ENCODE data around the gene ULBP3.
A peak's percentile ranks its signal among the peaks of the same experiment; 100 is the strongest.
"Not testable (repeated sequence)": the region's sequence is repeated elsewhere in the genome, so short reads cannot be mapped to it uniquely, and the experiment has no call there.

Gene ULBP3

DNA sequence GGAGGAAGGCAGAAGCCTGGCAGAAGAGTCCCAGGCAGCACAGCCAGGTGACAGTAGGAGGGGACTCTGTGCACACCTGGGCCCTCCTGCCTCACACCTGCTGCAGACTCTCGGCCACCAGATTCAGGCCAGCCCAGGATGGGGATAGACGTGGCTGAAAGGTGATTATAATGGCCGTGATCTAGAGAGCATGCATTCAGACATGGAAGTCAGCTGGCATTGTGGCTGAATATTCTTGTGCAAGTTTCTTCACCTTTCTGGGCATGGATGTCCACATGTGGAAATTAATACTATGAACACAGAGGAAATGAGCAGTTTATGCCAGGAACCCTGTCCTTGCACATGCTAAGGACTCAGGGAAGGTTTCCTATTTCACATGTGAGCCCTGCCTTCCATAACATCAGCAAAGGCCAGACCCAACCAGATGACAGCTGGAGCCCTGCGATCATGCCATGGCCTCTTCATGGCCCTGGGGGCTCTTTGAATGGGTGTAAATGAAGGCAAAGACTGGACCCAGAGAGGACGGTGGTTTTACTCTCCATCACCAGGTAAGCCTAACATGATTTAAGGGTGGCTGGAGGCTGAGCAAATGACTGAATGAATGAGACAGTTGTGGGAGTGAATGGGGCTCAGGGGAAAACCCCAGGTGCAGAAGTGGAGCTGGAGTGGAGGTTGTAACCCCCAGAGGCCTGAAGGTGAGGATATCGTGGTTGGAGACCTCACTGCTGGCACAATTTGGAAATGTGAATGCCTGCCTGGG is 40.9 kb downstream of the ULBP3 start:
- no peak for TF ChIP-seq CTCF (IDR thresholded peaks at IDR 0.05; ENCODE audit: control insufficient read depth, extremely low read depth, insufficient read depth)
- DNase-seq (ENCODE audit: low read depth), result no peak
- H3K4me3 ChIP-seq (ENCODE audit: low read depth, low read length), result no peak overlapping the region

- TF ChIP-seq CTCF (IDR thresholded peaks at IDR 0.05; ENCODE audit: control insufficient read depth, extremely low read depth, insufficient read depth), result no peak
- DNase-seq (ENCODE audit: low read depth), result no peak
Measured at GRCh38 chr6:150026976-150027805, 41.7 kb downstream of the ULBP3 start.

DNA sequence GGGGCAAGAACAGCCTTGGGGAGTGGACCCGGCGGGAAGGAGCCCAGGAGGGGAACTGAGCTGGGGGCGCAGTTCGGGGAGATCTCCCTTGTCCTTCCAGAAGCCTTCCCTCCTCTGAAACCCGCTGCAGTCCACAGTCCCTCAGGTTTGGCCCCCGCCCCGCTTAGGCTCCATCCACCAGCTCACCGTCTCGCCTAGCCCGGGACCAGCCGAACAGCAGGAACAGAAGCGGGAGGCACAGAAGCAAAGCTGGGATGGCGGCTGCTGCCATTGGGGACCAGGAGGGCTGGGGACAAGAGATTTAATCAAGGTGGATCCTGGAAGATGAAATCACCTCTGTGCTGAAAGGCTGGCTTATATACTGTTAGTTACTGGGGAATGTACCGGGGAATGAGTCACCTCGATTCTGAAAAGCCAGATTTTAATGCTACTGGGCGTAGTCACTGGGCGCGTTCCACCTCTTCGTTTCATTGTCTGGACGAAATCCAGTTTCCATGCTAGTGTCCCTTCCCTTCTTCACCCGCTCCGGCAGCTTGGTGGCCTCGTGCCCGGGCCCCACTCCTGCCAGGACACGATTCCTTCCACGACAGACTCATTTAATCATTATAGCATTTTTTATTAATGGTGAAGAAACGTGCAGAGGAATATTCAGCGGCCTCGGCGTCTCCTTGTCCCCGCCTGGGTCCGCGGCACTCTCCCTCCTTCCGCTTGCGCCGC is 43.6 kb downstream of the ULBP3 start, which contains the start of gene RAET1L:
TSS of gene RAET1L (minus strand) at position 332 of the 717 bp plus-strand sequence. CDS start at position 271, 61 bp downstream.
- DNase-seq (ENCODE audit: low read depth), result peak; percentile 63
- peak within 1 kb of the TSS; percentile 4 for H3K4me3 ChIP-seq (ENCODE audit: low read depth, low read length)
- TF ChIP-seq CTCF (IDR thresholded peaks at IDR 0.05; ENCODE audit: control insufficient read depth, extremely low read depth, insufficient read depth), result no peak

More at GRCh38 chr6:150026976-150027805, 41.7 kb downstream of the ULBP3 start:
- H3K4me3 ChIP-seq (ENCODE audit: low read depth, low read length), result no peak overlapping the region

DNA sequence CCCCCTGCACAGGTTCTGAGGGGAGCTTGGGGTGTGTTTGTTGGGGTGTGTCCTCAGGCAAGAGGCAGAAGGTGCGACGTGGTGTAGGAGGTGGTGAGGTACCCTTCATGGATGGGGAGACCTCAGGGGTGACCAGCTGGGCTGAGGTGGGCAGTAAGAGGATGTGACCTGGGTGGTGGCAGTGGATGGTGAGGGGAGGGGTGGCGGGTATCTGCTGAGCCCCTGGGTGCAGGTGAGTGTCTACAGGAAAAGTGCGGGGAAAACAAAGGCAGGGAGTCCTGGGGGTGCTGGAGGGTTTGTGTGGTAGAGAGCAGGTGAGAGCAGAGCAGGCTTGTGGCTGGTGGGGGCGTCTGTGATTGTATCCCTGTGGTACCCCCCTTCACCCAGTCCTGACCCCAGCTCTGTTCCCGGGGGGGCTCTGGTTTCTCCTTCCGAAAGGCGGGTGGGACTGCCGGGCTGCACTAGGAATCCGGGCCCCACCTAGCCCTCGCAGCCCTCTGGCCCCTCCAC is 44.2 kb downstream of the ULBP3 start:
- no peak overlapping the region for H3K4me3 ChIP-seq (ENCODE audit: low read depth, low read length)
- no peak for DNase-seq (ENCODE audit: low read depth)
- no peak for TF ChIP-seq CTCF (IDR thresholded peaks at IDR 0.05; ENCODE audit: control insufficient read depth, extremely low read depth, insufficient read depth)

GRCh38 chr6:150024021-150024420 is 44.9 kb downstream of the ULBP3 start:
- not testable (repeated sequence) for H3K4me3 ChIP-seq (ENCODE audit: low read depth, low read length); DNase-seq (ENCODE audit: low read depth)

GRCh38 chr6:150021870-150022269 is 47.1 kb downstream of the ULBP3 start:
- not testable (repeated sequence) for DNase-seq (ENCODE audit: low read depth); H3K4me3 ChIP-seq (ENCODE audit: low read depth, low read length)

GRCh38 chr6:150018846-150019580 is 49.9 kb downstream of the ULBP3 start:
- no peak for DNase-seq (ENCODE audit: low read depth)
- TF ChIP-seq CTCF (IDR thresholded peaks at IDR 0.05; ENCODE audit: control insufficient read depth, extremely low read depth, insufficient read depth), result no peak
- no peak overlapping the region for H3K4me3 ChIP-seq (ENCODE audit: low read depth, low read length)

DNA sequence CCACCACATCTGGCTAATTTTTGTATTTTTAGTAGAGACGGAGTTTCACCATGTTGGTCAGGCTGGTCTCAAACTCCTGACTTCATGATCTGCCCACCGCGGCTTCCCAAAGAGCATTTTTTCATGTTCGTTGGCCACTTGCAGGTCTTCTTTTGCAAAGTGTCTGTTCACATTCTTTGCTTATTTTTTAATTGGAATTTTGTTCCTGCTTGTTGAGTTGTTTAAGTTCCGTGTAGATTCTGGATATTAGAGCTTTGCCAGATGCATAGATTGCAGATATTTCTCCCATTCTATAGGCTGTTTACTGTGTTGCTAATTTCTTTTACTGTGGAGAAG is 51.8 kb downstream of the ULBP3 start:
- DNase-seq (ENCODE audit: low read depth); H3K4me3 ChIP-seq (ENCODE audit: low read depth, low read length): not testable (repeated sequence)
